HCT116 (cell line): ENCODE data around the gene FBXO7. TPM values are rescaled to one million over a fixed set of nuclear protein-coding genes. Genes with fewer than 3 reads are reported as not detected.

ENCODE experiments used
- ATAC-seq: fragments of 200-7000 bp; cut with Tn5 transposase; 2 replicates; pipeline ENCODE4 v1.9.1; 2020; ENCODE audit warnings: mild to moderate bottlenecking, moderate library complexity
- BruUV-seq: library from RNA; stranded (reverse); fragments of 400-500 nt; replicated peaks from 2 replicates; lab custom pipeline; 2021; lab: Mats Ljungman, UMichigan
- CTCF ChIA-PET: fragments of 300-600 bp; sonication (Branson Sonifier 250); formaldehyde crosslinking; loops from one replicate; lab custom pipeline; 2021; ENCODE audit warnings: antibody characterized with exemption; lab: Charles Lee
- POLR2A ChIA-PET: fragments of 300-600, 350-600 bp; sonication (Branson Sonifier 250); formaldehyde crosslinking; loops from one replicate; lab custom pipeline; 2021; ENCODE audit warnings: antibody characterized with exemption; lab: Charles Lee
- RAD21 ChIA-PET, 2 experiments: fragments of 300-600 bp; sonication (Branson Sonifier 250); formaldehyde crosslinking; loops; one replicate each; lab custom pipeline; 2023; ENCODE audit warnings: low total read pairs in 2 of 2; ENCODE audit not compliant: uncharacterized antibody in 2 of 2, unreplicated experiment in 2 of 2, low non-redundant PET in 1 of 2; lab: Charles Lee
- DNase-seq: peaks from one replicate; pipeline ENCODE4 v3.0.0-alpha.2; 2010; ENCODE audit warnings: low read depth, low spot score
- H2AFZ ChIP-seq: fragments of 200-600 bp; shearing (Covaris generic), sonication (generic); 2 replicates; pipeline ENCODE4 v1.6.1; 2017; ENCODE audit warnings: low read depth, mixed run types, mixed read lengths, antibody characterized with exemption, low read length; ENCODE audit not compliant: poor library complexity, severe bottlenecking
- H3K27ac ChIP-seq: 2 replicates; pipeline ENCODE4 v1.5.1; 2012; ENCODE audit warnings: low read depth, low read length
- H3K27me3 ChIP-seq: fragments of 200-600 bp; sonication (generic); 2 replicates; pipeline ENCODE4 v1.6.1; 2016; ENCODE audit warnings: mixed run types, low read length, mixed read lengths; ENCODE audit not compliant: insufficient read depth
- H3K36me3 ChIP-seq, 2 experiments: fragments of 200-500 bp in 1 of 2; fragments of 200-600 bp in 1 of 2; sonication (Bioruptor generic) in 1 of 2; sonication (generic) in 1 of 2; 2 replicates each; pipeline versions ENCODE4 v1.5.1 to v1.6.1; 2014 to 2016; ENCODE audit warnings: low read length in 2 of 2, inconsistent platforms in 1 of 2, mixed read lengths in 1 of 2, mixed run types in 1 of 2; ENCODE audit not compliant: insufficient read depth in 2 of 2, control insufficient read depth in 1 of 2
- H3K4me1 ChIP-seq, 2 experiments: fragments of 200-600 bp in 1 of 2; sonication (generic) in 1 of 2; 2 replicates each; pipeline versions ENCODE4 v1.5.1 to v1.6.1; 2012 to 2017; ENCODE audit warnings: low read length in 2 of 2, inconsistent platforms in 1 of 2, mild to moderate bottlenecking in 1 of 2, mixed read lengths in 1 of 2, mixed run types in 1 of 2, moderate library complexity in 1 of 2; ENCODE audit not compliant: insufficient read depth in 2 of 2, control insufficient read depth in 1 of 2
- H3K4me2 ChIP-seq: fragments of 200-600 bp; sonication (generic); 2 replicates; pipeline ENCODE4 v1.6.1; 2017; ENCODE audit warnings: mixed run types, low read length, mixed read lengths
- H3K4me3 ChIP-seq, 2 experiments: fragments of 200-600 bp in 1 of 2; sonication (generic) in 1 of 2; replicated peaks in 1 of 2; 2 replicates each; pipeline ENCODE4 v1.5.1; 2011 to 2016; ENCODE audit warnings: low read length in 2 of 2, control low read depth in 1 of 2, low read depth in 1 of 2, mild to moderate bottlenecking in 1 of 2, mixed read lengths in 1 of 2, mixed run types in 1 of 2
- H3K79me2 ChIP-seq: fragments of 200-600 bp; sonication (generic); 2 replicates; pipeline ENCODE4 v1.6.1; 2017; ENCODE audit warnings: mild to moderate bottlenecking, mixed run types, low read length, moderate library complexity, mixed read lengths; ENCODE audit not compliant: insufficient read depth
- H3K9ac ChIP-seq: fragments of 200-600 bp; sonication (generic); 2 replicates; pipeline ENCODE4 v1.6.1; 2016; ENCODE audit warnings: low read length, mixed read lengths
- H3K9me2 ChIP-seq: fragments of 200-600 bp; sonication (generic), shearing (Covaris generic); 2 replicates; pipeline ENCODE4 v1.6.1; 2017; ENCODE audit warnings: mixed run types, mild to moderate bottlenecking, moderate library complexity; ENCODE audit not compliant: insufficient read depth
- H3K9me3 ChIP-seq, 2 experiments: fragments of 200-500 bp in 1 of 2; fragments of 200-600 bp in 1 of 2; sonication (Bioruptor generic) in 1 of 2; sonication (generic) in 1 of 2; 2 replicates each; pipeline ENCODE4 v1.6.1; 2014 to 2017; ENCODE audit warnings: low read length in 2 of 2, mixed read lengths in 2 of 2, inconsistent platforms in 1 of 2, low read depth in 1 of 2, mild to moderate bottlenecking in 1 of 2, mixed run types in 1 of 2, moderate library complexity in 1 of 2; ENCODE audit not compliant: control insufficient read depth in 1 of 2, insufficient read depth in 1 of 2
- H4K20me1 ChIP-seq: fragments of 200-600 bp; sonication (generic), shearing (Covaris generic); 2 replicates; pipeline ENCODE4 v1.6.1; 2017; ENCODE audit warnings: mixed run types, mild to moderate bottlenecking, moderate library complexity; ENCODE audit not compliant: insufficient read depth
- CBX3 ChIP-seq: IDR thresholded peaks from 2 replicates; pipeline ENCODE4 v1.6.1; 2012; ENCODE audit warnings: low read depth
- EZH2phosphoT487 ChIP-seq: fragments of 200-600 bp; IDR thresholded peaks from 2 replicates; pipeline ENCODE4 v1.6.1; 2018; ENCODE audit warnings: antibody characterized with exemption, borderline replicate concordance
- POLR2AphosphoS5 ChIP-seq: IDR thresholded peaks from 2 replicates; pipeline ENCODE4 v1.6.1; 2011; ENCODE audit warnings: mild to moderate bottlenecking, low read depth, low read length, moderate library complexity
- REST ChIP-seq: IDR thresholded peaks from 2 replicates; pipeline ENCODE4 v1.6.1; 2012; ENCODE audit warnings: low read depth
- SIN3A ChIP-seq: IDR thresholded peaks from 2 replicates; pipeline ENCODE4 v1.6.1; 2012; ENCODE audit warnings: low read depth
- TCF7L2 ChIP-seq: IDR thresholded peaks from 2 replicates; pipeline ENCODE4 v1.7.0; 2011; ENCODE audit warnings: borderline replicate concordance, inconsistent platforms; ENCODE audit not compliant: insufficient read depth, insufficient read length; ENCODE audit errors: extremely low read depth
- ZFX ChIP-seq: fragments of 450-650 bp; IDR thresholded peaks from 2 replicates; pipeline ENCODE4 v1.6.1; 2017
- ZNF274 ChIP-seq: fragments of 200-500 bp; sonication (Bioruptor generic); IDR thresholded peaks from 2 replicates; pipeline ENCODE4 v1.6.1; 2014; ENCODE audit warnings: mild to moderate bottlenecking, low read depth, low read length, inconsistent platforms
- intact Hi-C: fragments of 100-400 bp; cut with micrococcal nuclease; formaldehyde crosslinking; loops from 2 replicates; pipeline ENCODE4 v1.10.0; 2022
- total RNA-seq: library from RNA; stranded (reverse); gene quantifications from one replicate; pipeline ENCODE4 v1.2.1, GENCODE V29; 2021; ENCODE audit not compliant: unreplicated experiment

FBXO7 gene
- total RNA-seq, 1 experiment from 2014 or later: 69.2 TPM

- Histone ChIP-seq H4K20me1 (no peaks in the 10 kb centered on the region), H3K27me3 (peaks cover 6% of the 10 kb centered on the region; the same call in 1 of the 2 replicates), H3K79me2 (no peaks in the 10 kb centered on the region), H3K9me3 (no peaks in the 10 kb centered on the region), H3K4me1 (no peaks in the 10 kb centered on the region; a peak in 1 of 4 replicates), H2AFZ (no peak overlapping the region), H3K9me2 (no peaks in the 10 kb centered on the region), H3K4me3 (no peak overlapping the region), H3K9ac (no peak overlapping the region), H3K36me3 (no peaks in the 10 kb centered on the region), H3K4me2 (no peak overlapping the region), H3K27ac (no peak overlapping the region)
- CTCF ChIA-PET: no interaction called here
- intact Hi-C loops: no loop called here
- DNase-seq (no peak), ATAC-seq (no peak)
- RAD21 ChIA-PET: no interaction called here
- no TSS peak for BruUV-seq
- POLR2A ChIA-PET: no interaction called here
- no peak for TF ChIP-seq SIN3A
- no peak for TF ChIP-seq ZNF274
- no peak for TF ChIP-seq POLR2AphosphoS5
- TF ChIP-seq EZH2phosphoT487: no peak
- TF ChIP-seq CBX3: no peak
- no peak for TF ChIP-seq ZFX
- no peak for TF ChIP-seq REST
- no peak for TF ChIP-seq TCF7L2
Observed at GRCh38 chr22:32534252-32535235, 59.9 kb downstream of the FBXO7 start.
